ENCODE data around the gene SUPT6H.
"Not testable (repeated sequence)": the region's sequence is repeated elsewhere in the genome, so short reads cannot be mapped to it uniquely, and the experiment has no call there.

Gene SUPT6H

GRCh38 chr17:28723159-28723835 lies 61.3 kb downstream of the SUPT6H start:
- peak; percentile 19 to 43 for DNase-seq (ENCODE audit: low spot score in 2 of 2)
- Histone ChIP-seq H3K9me3 (no peaks in the 10 kb centered on the region), H3K4me3 (no peak overlapping the region), H3K27me3 (ENCODE audit: low read depth) (no peaks in the 10 kb centered on the region), H3K4me1 (peaks cover 45% of the 10 kb centered on the region), H3K36me3 (replicated peaks) (peaks cover 56% of the 10 kb centered on the region)
- in situ Hi-C loops (cut with MboI; ENCODE audit: low sequenced_read_pairs), result no loop called here

- DNase-seq (ENCODE audit: low spot score in 2 of 2); H3K4me3 ChIP-seq; H3K27me3 ChIP-seq (ENCODE audit: low read depth); in situ Hi-C loops (cut with MboI; ENCODE audit: low sequenced_read_pairs); H3K9me3 ChIP-seq: not testable (repeated sequence)
- H3K4me1 ChIP-seq, result peaks cover 40% of the 10 kb centered on the region
- peaks cover 56% of the 10 kb centered on the region for H3K36me3 ChIP-seq (replicated peaks)
These were observed 62.0 kb downstream of the SUPT6H start for GRCh38 chr17:28723836-28724499.

DNA sequence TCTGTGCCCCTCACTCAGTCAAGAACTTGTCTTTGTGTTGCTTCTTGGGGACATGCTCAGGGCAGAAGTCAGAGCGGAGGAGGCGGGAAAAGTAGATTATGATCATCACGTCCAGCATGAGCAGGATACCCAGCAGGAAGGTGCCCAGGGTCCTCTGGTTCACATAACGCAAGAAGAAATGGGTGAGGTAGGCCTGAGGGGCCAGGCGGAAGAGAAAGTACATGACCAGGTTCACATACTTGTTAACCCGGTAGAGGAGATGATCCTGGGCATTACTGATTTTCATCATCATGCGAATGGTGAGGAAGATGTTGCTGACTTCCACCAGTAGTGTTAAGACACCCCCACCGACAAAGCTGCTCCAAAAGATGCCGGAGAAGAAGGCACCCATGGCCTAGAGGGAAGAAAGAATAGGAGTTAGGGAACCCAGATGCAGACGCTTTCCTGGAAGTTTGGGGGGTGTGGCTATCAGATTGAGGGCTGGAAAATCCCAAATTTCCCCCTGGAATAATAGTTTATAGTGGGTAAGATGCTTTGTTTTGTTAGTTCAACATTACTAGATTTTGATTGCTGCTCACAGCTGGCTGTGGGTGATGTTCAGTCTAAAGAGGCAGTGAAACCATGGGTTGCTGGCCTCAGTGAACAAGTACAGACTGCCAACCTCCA lies 62.6 kb downstream of the SUPT6H start:
- peak overlapping the region; percentile 56 for H3K4me3 ChIP-seq
- peaks cover 37% of the 10 kb centered on the region for H3K4me1 ChIP-seq
- in situ Hi-C loops (cut with MboI; ENCODE audit: low sequenced_read_pairs), result no loop called here
- DNase-seq (ENCODE audit: low spot score in 2 of 2), result peak in 1 of 2 experiments; percentile 47
- H3K9me3 ChIP-seq, result no peaks in the 10 kb centered on the region
- H3K36me3 ChIP-seq (replicated peaks), result peaks cover 56% of the 10 kb centered on the region
- no peaks in the 10 kb centered on the region for H3K27me3 ChIP-seq (ENCODE audit: low read depth)

DNA sequence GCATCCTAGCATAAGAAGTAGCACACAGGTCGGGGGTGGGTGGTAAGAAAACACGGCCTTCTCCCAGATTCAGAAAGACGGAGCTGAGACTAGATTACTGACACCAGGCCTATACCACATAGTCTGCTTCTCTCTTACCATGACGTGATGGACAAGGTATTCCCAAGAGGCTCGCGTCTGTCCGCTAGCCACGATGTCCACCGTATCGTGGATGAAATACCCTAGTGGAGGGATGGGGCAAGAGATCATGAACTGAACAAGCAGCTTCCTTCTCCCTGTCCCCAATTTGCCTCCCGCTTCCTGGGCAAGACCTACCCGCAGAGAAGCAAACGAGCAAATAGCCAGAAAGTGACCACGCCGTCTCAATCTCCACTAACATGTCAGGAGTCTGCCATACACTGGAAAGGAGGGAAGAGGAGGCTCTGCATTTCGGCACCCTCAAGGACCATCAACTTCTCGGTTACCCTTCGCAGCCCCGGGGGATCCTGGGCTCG lies 63.2 kb downstream of the SUPT6H start:
- in situ Hi-C loops (cut with MboI; ENCODE audit: low sequenced_read_pairs), result no loop called here
- peaks cover 52% of the 10 kb centered on the region for H3K36me3 ChIP-seq (replicated peaks)
- peaks cover 37% of the 10 kb centered on the region for H3K4me1 ChIP-seq
- peak in 1 of 2 experiments; percentile 53 for DNase-seq (ENCODE audit: low spot score in 2 of 2)
- no peaks in the 10 kb centered on the region for H3K9me3 ChIP-seq
- H3K4me3 ChIP-seq, result peak overlapping the region; percentile 56
- no peaks in the 10 kb centered on the region for H3K27me3 ChIP-seq (ENCODE audit: low read depth)

GRCh38 chr17:28725660-28726225 lies 63.7 kb downstream of the SUPT6H start:
- in situ Hi-C loops (cut with MboI; ENCODE audit: low sequenced_read_pairs), result no loop called here
- peaks cover 37% of the 10 kb centered on the region for H3K4me1 ChIP-seq

DNA sequence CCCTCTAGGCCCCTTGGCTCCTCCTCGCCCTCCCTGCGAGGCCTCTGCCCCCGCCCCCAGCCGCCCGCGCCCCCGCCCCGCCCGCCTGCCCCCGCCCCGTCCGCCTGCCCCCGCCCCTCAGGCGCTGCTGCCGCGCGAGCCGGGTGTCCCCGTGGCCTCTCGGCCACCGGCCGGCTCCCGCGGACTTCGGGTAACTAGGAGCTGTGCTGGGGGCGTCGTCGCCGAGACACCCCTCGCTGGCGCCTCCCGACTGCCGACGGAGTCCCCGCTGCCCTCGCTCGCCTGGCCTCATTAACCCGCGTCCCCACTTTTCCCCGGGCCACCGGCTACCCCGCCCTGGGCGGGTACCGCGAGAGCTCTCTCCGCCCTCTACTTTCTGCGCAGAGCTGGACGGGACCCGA lies 64.2 kb downstream of the SUPT6H start, which contains the start of gene TLCD1:
TLCD1 (minus strand) TSS at position 8 of the 401 bp plus-strand sequence. CDS start 136 bp downstream, outside the sequence.
- Histone ChIP-seq H3K36me3 (replicated peaks) (peaks cover 42% of the 10 kb centered on the region), H3K27me3 (ENCODE audit: low read depth) (no peaks in the 10 kb centered on the region), H3K4me3 (peak within 1 kb of the TSS; percentile 56), H3K9me3 (no peaks in the 10 kb centered on the region), H3K4me1 (peaks cover 37% of the 10 kb centered on the region)
- in situ Hi-C loops (cut with MboI; ENCODE audit: low sequenced_read_pairs), result no loop called here
- DNase-seq (ENCODE audit: low spot score in 2 of 2), result peak; percentile 64 to 86

More at GRCh38 chr17:28725660-28726225, 63.7 kb downstream of the SUPT6H start:
- Histone ChIP-seq H3K27me3 (ENCODE audit: low read depth) (no peaks in the 10 kb centered on the region), H3K36me3 (replicated peaks) (peaks cover 47% of the 10 kb centered on the region), H3K4me3 (peak overlapping the region; percentile 56), H3K9me3 (no peaks in the 10 kb centered on the region)
- DNase-seq (ENCODE audit: low spot score in 2 of 2), result peak; percentile 84 to 91

DNA sequence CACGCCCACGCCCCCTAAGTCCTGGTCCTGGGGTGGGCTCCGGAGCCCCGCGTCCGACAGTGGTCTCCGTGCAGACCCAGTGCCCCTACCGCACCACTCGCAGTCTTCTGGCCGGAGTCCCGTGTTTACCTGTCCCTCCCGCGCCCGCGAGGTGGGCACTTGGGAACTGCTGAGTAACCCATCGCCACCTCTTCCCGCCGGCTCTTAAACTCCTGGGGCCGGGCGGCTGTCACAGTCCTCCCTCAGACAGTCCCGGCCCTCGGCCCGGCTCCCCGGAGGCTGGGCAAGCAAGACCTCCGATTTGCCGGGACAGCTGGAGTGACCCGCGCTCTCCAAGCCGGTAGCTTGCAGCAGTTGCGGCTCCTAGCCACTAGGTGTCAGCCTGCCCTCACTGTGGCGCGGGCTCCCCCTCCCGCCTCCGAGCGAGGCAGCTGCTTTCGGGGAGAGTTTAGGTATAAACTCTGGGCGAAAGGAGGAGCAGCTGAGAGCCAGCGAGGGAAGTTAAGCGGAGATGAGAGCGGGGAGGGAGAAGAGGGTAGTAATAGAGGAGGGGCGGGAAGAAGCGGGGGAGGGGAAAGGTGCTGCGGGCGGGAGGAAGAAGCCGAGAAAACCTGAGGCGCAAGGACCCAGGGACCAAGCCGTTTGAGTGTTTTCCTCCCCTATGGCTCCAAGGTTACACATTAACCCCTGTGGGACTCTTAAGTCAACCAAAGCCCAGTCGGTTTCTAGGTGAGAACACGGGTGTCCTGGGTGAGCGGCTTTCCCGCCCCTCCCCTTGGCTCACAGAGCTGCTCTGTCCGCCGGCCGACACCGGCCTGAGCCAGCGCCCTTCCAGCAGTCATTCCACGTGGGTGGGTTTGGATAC lies 64.9 kb downstream of the SUPT6H start:
- Histone ChIP-seq H3K4me1 (peaks cover 37% of the 10 kb centered on the region), H3K9me3 (no peaks in the 10 kb centered on the region), H3K4me3 (peak overlapping the region; percentile 56), H3K36me3 (replicated peaks) (peaks cover 36% of the 10 kb centered on the region), H3K27me3 (ENCODE audit: low read depth) (no peaks in the 10 kb centered on the region)
- peak; percentile 96 to 97 for DNase-seq (ENCODE audit: low spot score in 2 of 2)
- in situ Hi-C loops (cut with MboI; ENCODE audit: low sequenced_read_pairs), result no loop called here

GRCh38 chr17:28728364-28729200 lies 66.6 kb downstream of the SUPT6H start, which contains the start of gene NEK8:
Gene NEK8, plus strand, starts transcription at chr17:28728788. Its CDS starts 26 bp downstream, at chr17:28728814.
- Histone ChIP-seq H3K27me3 (ENCODE audit: low read depth) (no peaks in the 10 kb centered on the region), H3K36me3 (replicated peaks) (peaks cover 19% of the 10 kb centered on the region), H3K4me3 (peak within 1 kb of the TSS; percentile 56), H3K9me3 (no peaks in the 10 kb centered on the region), H3K4me1 (peaks cover 33% of the 10 kb centered on the region)
- in situ Hi-C loops (cut with MboI; ENCODE audit: low sequenced_read_pairs), result no loop called here
- peak; percentile 93 to 98 for DNase-seq (ENCODE audit: low spot score in 2 of 2)

DNA sequence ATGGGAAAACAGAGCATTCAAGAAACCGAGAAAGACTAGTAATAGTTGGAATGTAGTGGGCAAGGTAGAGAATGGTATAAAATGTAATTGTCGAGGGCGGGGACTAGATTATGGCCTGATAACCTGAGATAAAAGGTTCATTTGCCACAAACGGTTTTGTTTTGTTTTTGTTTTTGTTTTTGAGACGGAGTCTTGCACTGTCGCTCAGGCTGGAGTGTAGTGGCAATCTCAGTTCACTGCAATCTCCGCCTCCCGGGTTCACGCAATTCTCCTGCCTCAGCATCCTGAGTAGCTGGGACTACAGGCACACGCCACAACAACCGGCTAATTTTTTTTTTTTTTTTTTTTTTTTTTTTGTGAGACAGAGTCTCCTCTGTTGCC lies 67.9 kb downstream of the SUPT6H start:
- Histone ChIP-seq H3K4me1 (peaks cover 31% of the 10 kb centered on the region), H3K36me3 (replicated peaks) (peaks cover 10% of the 10 kb centered on the region), H3K4me3 (no peak overlapping the region), H3K27me3 (ENCODE audit: low read depth) (no peaks in the 10 kb centered on the region), H3K9me3 (no peaks in the 10 kb centered on the region)
- no peak for DNase-seq (ENCODE audit: low spot score in 2 of 2)
- in situ Hi-C loops (cut with MboI; ENCODE audit: low sequenced_read_pairs), result no loop called here

DNA sequence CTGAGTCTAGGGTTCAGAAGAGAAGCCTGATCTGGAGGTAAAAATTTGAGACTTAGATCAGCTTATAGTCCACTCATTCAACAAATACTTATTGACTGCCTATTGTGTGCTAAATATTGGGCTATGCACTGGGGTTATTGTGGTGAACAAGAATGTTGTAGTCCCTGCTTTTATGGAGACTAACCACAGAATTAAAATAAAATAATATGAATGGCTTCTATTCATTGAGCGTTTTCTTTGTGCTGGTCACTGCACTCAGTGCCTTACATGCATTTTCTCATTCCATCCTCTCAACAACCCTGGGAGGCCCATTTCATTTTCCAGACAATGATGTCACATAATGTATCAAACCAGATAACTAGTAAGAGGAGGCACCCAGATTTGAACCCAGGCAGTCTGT lies 71.3 kb downstream of the SUPT6H start:
- peak; percentile 49 to 93 for DNase-seq (ENCODE audit: low spot score in 2 of 2)
- in situ Hi-C loops (cut with MboI; ENCODE audit: low sequenced_read_pairs), result no loop called here
- no peak overlapping the region for H3K4me3 ChIP-seq
- H3K36me3 ChIP-seq (replicated peaks), result peaks cover 5% of the 10 kb centered on the region
- no peaks in the 10 kb centered on the region for H3K27me3 ChIP-seq (ENCODE audit: low read depth)
- no peaks in the 10 kb centered on the region for H3K9me3 ChIP-seq
- H3K4me1 ChIP-seq, result peaks cover 15% of the 10 kb centered on the region

- Histone ChIP-seq H3K4me1 (peaks cover 13% of the 10 kb centered on the region), H3K9me3 (no peaks in the 10 kb centered on the region), H3K27me3 (ENCODE audit: low read depth) (no peaks in the 10 kb centered on the region), H3K36me3 (replicated peaks) (peaks cover 5% of the 10 kb centered on the region), H3K4me3 (no peak overlapping the region)
- in situ Hi-C loops (cut with MboI; ENCODE audit: low sequenced_read_pairs), result no loop called here
- DNase-seq (ENCODE audit: low spot score in 2 of 2), result no peak
These were observed 72.8 kb downstream of the SUPT6H start for GRCh38 chr17:28734712-28735241.

- H3K9me3 ChIP-seq, result no peaks in the 10 kb centered on the region
- no peaks in the 10 kb centered on the region for H3K27me3 ChIP-seq (ENCODE audit: low read depth)
- peaks cover 5% of the 10 kb centered on the region for H3K36me3 ChIP-seq (replicated peaks)
- H3K4me3 ChIP-seq, result no peak overlapping the region
- in situ Hi-C loops (cut with MboI; ENCODE audit: low sequenced_read_pairs), result no loop called here
- no peak for DNase-seq (ENCODE audit: low spot score in 2 of 2)
- H3K4me1 ChIP-seq, result peaks cover 13% of the 10 kb centered on the region
These were observed 73.3 kb downstream of the SUPT6H start for GRCh38 chr17:28735242-28735722.

Measured in HAP-1 (cell line).